Measurements from ENCODE around the gene LCN10. TPM values are rescaled to one million over a fixed set of nuclear protein-coding genes. Genes with fewer than 3 reads are reported as not detected.

The LCN10 gene
- polyA plus RNA-seq, 2 donors = 5.3 to 14.9 TPM

DNA sequence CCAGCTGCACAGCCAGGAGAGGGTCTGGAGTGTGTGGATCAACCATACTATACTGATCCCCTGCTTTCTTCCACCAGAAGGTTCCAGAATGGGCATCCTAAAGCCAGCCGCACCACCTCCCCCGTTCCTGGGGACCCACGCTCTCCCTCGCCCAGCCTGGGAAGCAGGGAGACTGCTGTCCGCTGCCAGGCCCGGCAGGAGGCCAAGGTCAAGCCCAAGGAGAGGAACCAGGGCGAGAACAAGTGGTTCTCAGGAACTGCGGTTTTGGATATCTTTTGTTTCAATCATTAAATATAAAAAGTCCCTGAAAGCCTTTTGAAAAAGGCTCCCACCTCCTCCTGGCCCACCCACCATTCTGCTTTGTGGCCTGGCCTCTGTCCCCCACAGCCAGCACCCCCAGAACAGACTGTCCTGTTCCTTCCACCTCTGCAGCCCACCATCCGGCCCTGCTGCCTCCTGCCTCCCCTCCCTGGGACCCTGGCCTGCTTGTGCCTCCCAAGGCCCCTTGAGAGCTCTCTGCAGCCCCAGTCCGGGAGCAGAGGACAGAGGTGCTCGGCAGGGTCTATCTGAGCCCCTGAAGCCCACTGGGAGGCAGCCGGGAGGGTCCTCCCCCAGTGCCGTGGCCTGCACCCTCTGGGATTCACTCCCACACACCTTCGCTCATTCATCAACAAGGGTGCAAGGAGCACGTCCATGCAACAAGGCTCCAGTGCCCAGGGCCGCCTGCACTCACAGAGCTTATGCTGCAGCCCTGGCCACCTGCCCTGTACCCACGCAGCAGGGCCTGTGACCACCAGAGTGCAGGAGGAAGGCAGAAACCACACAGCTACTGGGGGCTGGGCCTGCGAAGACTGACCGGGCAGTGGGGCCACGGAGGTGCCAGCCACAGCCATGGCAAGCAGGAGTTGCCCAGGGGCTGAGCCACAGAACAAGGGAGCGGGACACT, 6.2 kb upstream of the LCN10 start:
- 73 to 79% methylated on average over 21 of the region's 21 CpGs for WGBS, 2 donors
- peaks cover 0 to 1% of the 10 kb centered on the region in 2 donors for H3K4me1 ChIP-seq (ENCODE audit: control insufficient read depth in 2 of 2, insufficient read depth in 2 of 2, low read length in 1 of 2)
- no peak overlapping the region for H3K4me3 ChIP-seq (ENCODE audit: low read depth in 1 of 2, low read length in 2 of 2)
- H3K27ac ChIP-seq (ENCODE audit: low read depth in 2 of 2, low read length in 1 of 2) = no peak overlapping the region
- H3K27me3 ChIP-seq (ENCODE audit: control insufficient read depth in 1 of 2, insufficient read depth in 2 of 2, low read length in 2 of 2) = no peaks in the 10 kb centered on the region
- H3K9me3 ChIP-seq (ENCODE audit: control insufficient read depth in 2 of 2, insufficient read depth in 1 of 2, low read depth in 1 of 2, low read length in 1 of 2) = peaks cover 0 to 6% of the 10 kb centered on the region in 2 donors
- no peaks in the 10 kb centered on the region for H3K36me3 ChIP-seq (ENCODE audit: control insufficient read depth in 2 of 2, insufficient read depth in 2 of 2, low read length in 1 of 2)

DNA sequence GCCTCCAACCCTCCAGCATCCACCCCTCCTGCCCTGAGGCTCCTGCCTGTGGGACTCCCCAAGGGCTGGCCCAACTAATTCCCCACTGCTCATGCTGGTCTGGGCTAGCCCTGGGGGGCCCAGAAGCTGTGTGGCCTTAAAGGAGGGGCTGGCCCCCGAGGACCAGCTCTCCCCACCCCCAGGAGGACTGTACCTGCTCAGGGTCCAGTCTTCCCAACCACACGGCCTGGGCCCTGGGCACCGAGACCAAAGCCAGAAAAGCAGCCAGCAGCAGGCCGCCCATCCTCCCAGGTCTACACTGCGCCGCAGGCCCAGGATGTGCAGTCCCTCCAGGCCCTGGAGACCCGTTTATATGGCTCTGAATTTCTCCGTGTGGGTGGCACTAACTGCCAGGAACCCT, 5.5 kb upstream of the LCN10 start, which contains the start of gene LCN6:
Gene LCN6 (minus strand): TSS at position 325 of the 400 bp plus-strand sequence. CDS start 42 bp downstream, at position 283.
- H3K36me3 ChIP-seq (ENCODE audit: control insufficient read depth in 2 of 2, insufficient read depth in 2 of 2, low read length in 1 of 2) = no peaks in the 10 kb centered on the region
- WGBS, 2 donors = 73 to 76% methylated on average over 8 of the region's 8 CpGs
- peaks cover 2 to 4% of the 10 kb centered on the region in 2 donors for H3K4me1 ChIP-seq (ENCODE audit: control insufficient read depth in 2 of 2, insufficient read depth in 2 of 2, low read length in 1 of 2)
- no peak within 1 kb of the TSS for H3K4me3 ChIP-seq (ENCODE audit: low read depth in 1 of 2, low read length in 2 of 2)
- H3K27ac ChIP-seq (ENCODE audit: low read depth in 2 of 2, low read length in 1 of 2) = peak within 1 kb of the TSS in 1 of 2 donors; percentile 18
- peaks cover 0 to 6% of the 10 kb centered on the region in 2 donors for H3K9me3 ChIP-seq (ENCODE audit: control insufficient read depth in 2 of 2, insufficient read depth in 1 of 2, low read depth in 1 of 2, low read length in 1 of 2)
- H3K27me3 ChIP-seq (ENCODE audit: control insufficient read depth in 1 of 2, insufficient read depth in 2 of 2, low read length in 2 of 2) = no peaks in the 10 kb centered on the region

DNA sequence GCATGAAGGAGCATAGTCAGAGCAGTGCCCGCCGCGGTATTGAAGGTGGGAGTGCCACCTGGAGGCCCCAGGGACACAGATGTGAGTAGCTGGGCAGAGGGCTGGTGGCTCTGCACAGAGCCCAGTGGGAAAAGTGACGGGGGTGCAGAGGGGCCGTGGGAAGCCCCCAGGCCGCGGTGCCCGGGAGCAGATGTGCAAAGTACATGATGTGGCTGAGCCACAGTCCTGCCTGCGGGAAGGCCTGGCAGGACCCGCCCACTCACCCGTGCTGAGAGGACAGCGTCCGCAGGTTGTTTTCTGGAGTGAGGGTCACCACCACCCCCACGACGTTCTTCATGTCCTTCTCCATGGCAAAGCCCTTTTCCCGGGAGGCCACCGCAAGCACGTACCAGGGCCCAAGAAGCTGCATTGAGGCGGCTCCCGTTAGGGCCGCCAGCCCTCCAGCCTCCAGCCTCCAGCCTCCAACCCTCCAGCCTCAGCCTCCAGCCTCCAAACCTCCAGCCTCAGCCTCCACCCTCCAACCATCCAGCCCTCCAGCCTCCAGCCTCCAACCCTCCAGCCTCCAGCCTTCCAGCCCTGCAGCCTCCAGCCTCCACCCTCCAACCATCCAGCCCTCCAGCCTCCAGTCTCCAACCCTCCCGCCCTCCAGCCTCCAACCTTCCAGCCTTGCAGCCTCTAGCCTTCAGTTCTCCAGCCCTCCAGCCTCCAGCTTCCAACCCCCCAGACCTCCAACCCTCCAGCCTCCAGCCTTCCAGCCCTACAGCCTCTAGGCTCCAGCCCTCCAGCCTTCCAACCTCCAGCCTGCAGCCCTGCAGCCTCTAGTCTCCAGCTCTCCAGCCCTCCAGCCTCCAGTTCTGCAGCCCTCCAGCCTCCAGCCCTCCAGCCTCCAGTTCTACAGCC, 4.7 kb upstream of the LCN10 start:
- Histone ChIP-seq H3K27ac (ENCODE audit: low read depth in 2 of 2, low read length in 1 of 2) (no peak overlapping the region), H3K27me3 (ENCODE audit: control insufficient read depth in 1 of 2, insufficient read depth in 2 of 2, low read length in 2 of 2) (no peaks in the 10 kb centered on the region), H3K36me3 (ENCODE audit: control insufficient read depth in 2 of 2, insufficient read depth in 2 of 2, low read length in 1 of 2) (no peaks in the 10 kb centered on the region), H3K9me3 (ENCODE audit: control insufficient read depth in 2 of 2, insufficient read depth in 1 of 2, low read depth in 1 of 2, low read length in 1 of 2) (peaks cover 0 to 6% of the 10 kb centered on the region in 2 donors), H3K4me3 (ENCODE audit: low read depth in 1 of 2, low read length in 2 of 2) (no peak overlapping the region), H3K4me1 (ENCODE audit: control insufficient read depth in 2 of 2, insufficient read depth in 2 of 2, low read length in 1 of 2) (peaks cover 6 to 7% of the 10 kb centered on the region in 2 donors)
- WGBS, 2 donors = 85 to 88% methylated on average over 22 of the region's 22 CpGs

DNA sequence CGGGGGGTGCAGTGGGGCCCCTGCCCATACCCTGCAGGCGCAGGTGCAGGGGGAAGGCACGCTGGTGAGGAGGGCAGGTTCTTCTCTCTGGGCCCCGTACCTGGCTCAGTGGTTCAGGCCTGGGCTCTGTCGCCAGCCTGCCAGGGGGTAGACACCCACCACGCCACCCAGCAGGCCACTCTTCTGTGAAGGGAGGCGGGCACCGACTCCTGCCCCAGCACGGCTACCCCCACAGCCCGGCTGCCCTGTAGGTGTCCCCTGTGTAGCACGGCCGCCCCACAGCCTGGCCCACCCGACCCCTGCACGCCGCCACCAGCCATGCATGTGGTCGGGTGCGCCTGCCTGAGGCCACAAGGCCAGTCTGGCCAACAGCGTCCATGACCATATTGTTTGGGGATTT, 3.9 kb upstream of the LCN10 start:
- no peak overlapping the region for H3K27ac ChIP-seq (ENCODE audit: low read depth in 2 of 2, low read length in 1 of 2)
- peaks cover 8 to 9% of the 10 kb centered on the region in 2 donors for H3K4me1 ChIP-seq (ENCODE audit: control insufficient read depth in 2 of 2, insufficient read depth in 2 of 2, low read length in 1 of 2)
- H3K27me3 ChIP-seq (ENCODE audit: control insufficient read depth in 1 of 2, insufficient read depth in 2 of 2, low read length in 2 of 2) = no peaks in the 10 kb centered on the region
- peaks cover 0 to 2% of the 10 kb centered on the region in 2 donors for H3K9me3 ChIP-seq (ENCODE audit: control insufficient read depth in 2 of 2, insufficient read depth in 1 of 2, low read depth in 1 of 2, low read length in 1 of 2)
- WGBS, 2 donors = 87 to 89% methylated on average over 16 to 18 of the region's 18 CpGs
- H3K36me3 ChIP-seq (ENCODE audit: control insufficient read depth in 2 of 2, insufficient read depth in 2 of 2, low read length in 1 of 2) = no peaks in the 10 kb centered on the region
- no peak overlapping the region for H3K4me3 ChIP-seq (ENCODE audit: low read depth in 1 of 2, low read length in 2 of 2)

DNA sequence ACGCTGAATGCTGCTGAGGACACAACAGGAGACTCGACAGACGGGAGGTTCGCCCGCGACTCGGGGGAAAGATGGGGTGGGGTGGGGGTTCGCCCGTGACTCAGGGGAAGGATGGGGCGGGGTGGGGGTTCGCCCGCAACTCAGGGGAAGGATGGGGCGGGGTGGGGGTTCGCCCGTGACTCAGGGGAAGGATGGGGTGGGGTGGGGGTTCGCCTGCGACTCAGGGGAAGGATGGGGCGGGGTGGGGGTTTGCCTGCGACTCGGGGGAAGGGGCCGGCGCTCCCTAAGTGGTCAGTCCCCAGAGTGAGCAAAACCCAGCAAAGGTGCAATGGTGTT, 3.4 kb upstream of the LCN10 start:
- no peak overlapping the region for H3K4me3 ChIP-seq (ENCODE audit: low read depth in 1 of 2, low read length in 2 of 2)
- 65 to 69% methylated on average over 22 of the region's 22 CpGs for WGBS, 2 donors
- no peaks in the 10 kb centered on the region for H3K36me3 ChIP-seq (ENCODE audit: control insufficient read depth in 2 of 2, insufficient read depth in 2 of 2, low read length in 1 of 2)

DNA sequence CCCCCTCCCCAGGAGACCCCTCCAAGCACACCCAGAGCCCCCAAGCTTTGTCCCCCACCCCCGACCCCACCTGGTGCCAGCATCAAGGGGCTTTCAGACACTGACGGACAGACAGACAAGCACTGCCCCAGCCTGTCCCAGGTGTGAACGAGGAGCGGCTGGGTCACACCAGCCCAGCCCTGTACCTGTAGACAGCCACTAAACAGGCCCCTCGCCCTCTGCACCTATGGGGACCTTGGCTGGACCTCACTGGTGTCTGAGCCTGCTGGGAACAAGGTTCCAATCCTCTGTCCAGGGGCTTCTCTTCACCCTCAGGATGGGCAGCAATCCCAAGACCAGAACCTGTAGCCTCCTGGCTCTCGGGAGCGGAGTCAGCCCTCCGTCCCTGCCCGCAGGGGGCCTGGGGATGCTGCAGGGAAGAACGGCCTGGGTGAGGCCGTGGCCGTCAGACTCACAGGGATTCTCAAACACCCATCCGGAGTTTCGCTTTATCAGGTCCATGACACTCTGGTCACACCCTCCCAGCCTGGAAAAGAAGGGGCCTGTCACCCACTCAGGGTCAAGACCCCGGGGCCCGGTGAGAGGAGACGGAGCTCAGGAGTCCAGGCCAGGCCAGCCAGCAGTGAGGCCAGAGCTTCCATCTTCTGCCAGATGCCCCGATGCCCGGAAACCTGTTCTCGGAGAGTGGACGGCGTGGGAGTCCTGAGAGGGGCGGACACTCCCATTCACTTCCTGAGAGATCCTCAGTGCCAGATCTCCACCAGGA, 2.8 kb upstream of the LCN10 start:
- H3K36me3 ChIP-seq (ENCODE audit: control insufficient read depth in 2 of 2, insufficient read depth in 2 of 2, low read length in 1 of 2) = no peaks in the 10 kb centered on the region
- H3K4me1 ChIP-seq (ENCODE audit: control insufficient read depth in 2 of 2, insufficient read depth in 2 of 2, low read length in 1 of 2) = peaks cover 12 to 16% of the 10 kb centered on the region in 2 donors
- WGBS, 2 donors = 80 to 82% methylated on average over 23 of the region's 23 CpGs
- no peaks in the 10 kb centered on the region for H3K27me3 ChIP-seq (ENCODE audit: control insufficient read depth in 1 of 2, insufficient read depth in 2 of 2, low read length in 2 of 2)
- H3K9me3 ChIP-seq (ENCODE audit: control insufficient read depth in 2 of 2, insufficient read depth in 1 of 2, low read depth in 1 of 2, low read length in 1 of 2) = no peaks in the 10 kb centered on the region
- H3K27ac ChIP-seq (ENCODE audit: low read depth in 2 of 2, low read length in 1 of 2) = no peak overlapping the region
- no peak overlapping the region for H3K4me3 ChIP-seq (ENCODE audit: low read depth in 1 of 2, low read length in 2 of 2)

More for the DNA sequence above, 3.4 kb upstream of the LCN10 start:
- H3K27ac ChIP-seq (ENCODE audit: low read depth in 2 of 2, low read length in 1 of 2) = no peak overlapping the region
- H3K27me3 ChIP-seq (ENCODE audit: control insufficient read depth in 1 of 2, insufficient read depth in 2 of 2, low read length in 2 of 2) = no peaks in the 10 kb centered on the region
- no peaks in the 10 kb centered on the region for H3K9me3 ChIP-seq (ENCODE audit: control insufficient read depth in 2 of 2, insufficient read depth in 1 of 2, low read depth in 1 of 2, low read length in 1 of 2)
- peaks cover 12 to 13% of the 10 kb centered on the region in 2 donors for H3K4me1 ChIP-seq (ENCODE audit: control insufficient read depth in 2 of 2, insufficient read depth in 2 of 2, low read length in 1 of 2)

DNA sequence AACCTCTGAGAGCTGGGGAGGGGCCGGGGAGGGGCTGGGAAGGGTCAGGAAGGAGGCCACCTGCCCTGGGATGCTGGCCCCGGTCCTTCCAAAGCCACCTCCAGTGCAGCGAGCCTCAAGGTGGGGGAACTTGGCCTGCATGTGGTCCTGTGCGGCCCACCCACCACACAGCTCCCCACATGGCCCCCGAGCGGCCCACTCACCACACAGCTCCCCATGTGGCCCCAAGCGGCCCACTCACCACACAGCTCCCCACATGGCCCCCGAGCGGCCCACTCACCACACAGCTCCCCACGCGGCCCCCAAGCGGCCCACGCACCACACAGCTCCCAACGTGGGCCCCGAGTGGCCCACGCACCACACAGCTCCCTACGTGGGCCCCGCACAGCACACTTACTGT, 2.0 kb upstream of the LCN10 start:
- H3K4me1 ChIP-seq (ENCODE audit: control insufficient read depth in 2 of 2, insufficient read depth in 2 of 2, low read length in 1 of 2) = peaks cover 12 to 16% of the 10 kb centered on the region in 2 donors
- 88 to 92% methylated on average over 11 to 18 of the region's 18 CpGs for WGBS, 2 donors
- no peaks in the 10 kb centered on the region for H3K27me3 ChIP-seq (ENCODE audit: control insufficient read depth in 1 of 2, insufficient read depth in 2 of 2, low read length in 2 of 2)
- H3K27ac ChIP-seq (ENCODE audit: low read depth in 2 of 2, low read length in 1 of 2) = no peak overlapping the region
- H3K4me3 ChIP-seq (ENCODE audit: low read depth in 1 of 2, low read length in 2 of 2) = no peak overlapping the region
- no peaks in the 10 kb centered on the region for H3K9me3 ChIP-seq (ENCODE audit: control insufficient read depth in 2 of 2, insufficient read depth in 1 of 2, low read depth in 1 of 2, low read length in 1 of 2)
- H3K36me3 ChIP-seq (ENCODE audit: control insufficient read depth in 2 of 2, insufficient read depth in 2 of 2, low read length in 1 of 2) = no peaks in the 10 kb centered on the region

DNA sequence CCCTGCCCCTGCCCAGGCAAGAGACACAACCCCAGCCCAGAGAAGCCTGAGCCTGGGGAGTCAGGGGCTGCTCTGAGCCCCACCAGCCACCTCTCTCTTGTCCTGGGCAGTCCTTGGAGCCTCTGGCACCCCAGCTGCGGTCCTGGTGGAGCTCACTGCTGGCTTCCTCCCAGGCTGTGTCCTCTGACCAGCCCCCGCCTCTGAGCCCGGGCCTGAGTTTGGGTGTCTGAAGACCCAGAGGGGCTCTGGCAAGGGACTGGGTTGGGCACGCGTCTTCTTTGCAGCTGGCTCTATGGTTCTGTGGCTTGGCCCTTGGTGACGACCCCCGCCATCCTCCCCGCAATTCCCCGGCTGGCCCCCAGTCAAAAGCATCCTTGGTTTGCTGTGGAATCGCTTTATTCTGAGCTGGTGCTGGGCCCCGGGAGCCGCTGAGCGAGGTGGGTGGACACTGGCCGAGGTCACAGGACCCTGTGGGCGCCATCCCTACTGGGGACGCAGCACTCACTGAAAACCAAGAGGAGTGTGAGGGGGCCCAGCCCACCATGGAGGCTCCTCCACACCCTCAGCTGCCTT, 985 bp upstream of the LCN10 start:
- Histone ChIP-seq H3K27ac (ENCODE audit: low read depth in 2 of 2, low read length in 1 of 2) (no peak overlapping the region), H3K4me1 (ENCODE audit: control insufficient read depth in 2 of 2, insufficient read depth in 2 of 2, low read length in 1 of 2) (peaks cover 12 to 16% of the 10 kb centered on the region in 2 donors), H3K4me3 (ENCODE audit: low read depth in 1 of 2, low read length in 2 of 2) (no peak overlapping the region), H3K36me3 (ENCODE audit: control insufficient read depth in 2 of 2, insufficient read depth in 2 of 2, low read length in 1 of 2) (no peaks in the 10 kb centered on the region), H3K9me3 (ENCODE audit: control insufficient read depth in 2 of 2, insufficient read depth in 1 of 2, low read depth in 1 of 2, low read length in 1 of 2) (no peaks in the 10 kb centered on the region), H3K27me3 (ENCODE audit: control insufficient read depth in 1 of 2, insufficient read depth in 2 of 2, low read length in 2 of 2) (no peaks in the 10 kb centered on the region)
- WGBS, 2 donors = 76 to 81% methylated on average over 16 of the region's 16 CpGs

Data from esophagus (tissue), 2 donors.